OCI-M1 (cell line): Measurements from ENCODE around the gene NHLH2.

Source experiments
- DNase-seq: peaks from one replicate; lab custom pipeline; 2025; lab: John Stamatoyannopoulos, UW

The NHLH2 gene

DNA sequence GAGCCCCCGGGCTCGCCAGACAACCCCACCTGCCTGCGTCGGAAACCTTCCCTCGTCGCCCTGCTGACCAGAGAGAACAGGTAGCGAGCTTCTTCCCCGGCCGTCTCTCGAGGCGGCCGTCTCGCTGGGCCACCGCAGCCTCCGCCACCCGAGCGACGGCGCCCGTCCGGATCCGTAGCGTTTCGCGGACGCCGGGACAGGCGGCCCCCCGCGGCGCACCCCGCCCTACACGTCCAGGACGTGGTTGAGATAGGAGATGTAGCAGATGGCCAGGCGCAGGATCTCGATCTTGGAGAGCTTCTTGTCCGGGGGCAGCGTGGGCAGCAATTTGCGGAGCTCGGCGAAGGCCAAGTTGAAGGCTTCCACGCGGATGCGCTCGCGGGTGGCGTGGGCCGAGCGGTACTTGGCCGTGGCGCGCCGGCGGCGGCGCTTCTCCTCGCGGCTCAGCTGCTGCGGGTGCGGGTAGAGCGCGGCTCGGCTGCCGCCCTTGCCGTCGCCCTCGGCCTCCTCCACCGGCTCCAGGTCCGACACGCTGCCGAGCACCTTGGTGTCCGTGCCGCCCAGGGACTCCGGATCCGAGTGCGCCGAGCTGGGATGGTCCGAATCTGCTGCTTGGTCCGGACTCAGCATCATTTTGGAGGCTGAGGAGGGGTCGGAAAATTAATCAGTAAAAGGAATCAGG lies 3.0 kb downstream of the NHLH2 start:
- DNase-seq: no peak

DNA sequence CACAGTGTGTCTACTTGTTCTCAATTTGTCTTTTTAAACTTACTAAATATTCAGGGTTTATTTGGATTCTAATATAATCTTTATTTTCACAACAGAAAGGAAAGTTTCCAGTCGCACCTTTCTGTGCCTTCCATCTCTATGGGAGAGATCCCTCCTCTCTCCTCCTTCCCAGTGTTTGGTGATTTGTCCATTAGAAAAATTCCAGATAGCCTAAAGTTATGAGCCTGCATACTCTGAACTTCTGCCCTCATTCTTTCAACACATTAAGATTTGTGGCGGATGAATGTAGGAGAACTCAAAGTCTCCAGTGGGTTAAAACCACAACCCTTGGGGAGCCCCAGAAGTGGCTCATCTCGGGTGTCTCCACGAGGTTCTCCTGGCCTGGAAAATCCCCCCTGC lies 3.6 kb downstream of the NHLH2 start:
- no peak for DNase-seq

DNA sequence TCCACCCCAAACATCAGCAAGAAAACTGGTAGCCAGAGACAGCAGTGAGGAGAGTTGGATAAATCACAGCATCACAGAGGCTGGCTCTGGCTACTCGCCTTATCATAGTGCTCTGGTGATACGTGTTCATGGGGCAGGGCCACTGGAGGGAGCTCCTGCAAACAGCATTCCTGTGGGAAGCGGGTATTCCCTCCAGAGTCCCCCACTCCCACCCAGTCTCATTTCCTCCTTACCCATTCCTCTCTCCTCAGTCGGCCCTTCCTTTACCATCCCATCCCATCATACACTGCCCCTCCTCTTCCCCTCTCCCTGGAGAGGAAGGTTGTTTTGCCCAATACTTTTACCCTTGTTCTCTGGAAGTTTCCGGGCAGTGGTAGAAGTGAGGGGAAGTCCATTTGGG lies 7.1 kb downstream of the NHLH2 start:
- DNase-seq: no peak

DNA sequence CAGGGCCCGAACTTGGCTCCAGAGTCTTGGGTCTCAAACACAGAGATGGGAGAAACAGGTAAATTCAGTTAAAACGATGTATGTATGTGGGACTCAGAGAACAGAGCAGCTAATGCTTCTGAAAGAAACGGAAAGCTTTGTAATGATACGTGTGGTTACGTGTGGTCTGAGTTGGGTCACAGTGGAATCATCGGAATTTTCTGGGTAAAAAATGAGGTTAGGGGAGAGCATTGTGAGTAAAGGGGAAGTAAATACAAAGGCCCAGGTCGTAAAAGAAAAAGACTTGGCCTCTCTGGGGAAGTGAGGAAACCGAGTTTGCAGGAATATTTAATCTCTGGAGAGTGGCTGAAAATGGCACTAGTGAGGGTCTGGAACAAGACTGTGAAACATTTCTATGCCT lies 8.3 kb downstream of the NHLH2 start:
- no peak for DNase-seq

DNA sequence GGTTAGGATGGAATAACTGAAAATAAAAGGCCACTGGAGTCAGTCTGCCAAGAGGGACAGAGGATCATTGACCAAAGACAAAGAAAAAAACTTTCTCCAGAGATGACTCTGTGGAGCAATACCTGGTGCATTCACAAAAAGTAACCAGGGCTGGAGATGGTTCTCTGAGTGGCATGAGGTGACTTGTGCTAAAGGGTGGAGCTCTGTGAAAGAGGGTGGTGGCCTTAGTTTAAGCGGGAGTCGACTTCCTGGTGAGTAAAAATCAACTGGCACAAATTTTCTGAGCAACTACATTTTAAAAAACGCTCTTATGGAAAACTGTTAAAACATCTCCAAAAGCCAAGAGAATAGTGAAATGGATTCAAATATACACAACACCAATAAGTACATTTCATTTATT lies 10.0 kb downstream of the NHLH2 start:
- no peak for DNase-seq

DNA sequence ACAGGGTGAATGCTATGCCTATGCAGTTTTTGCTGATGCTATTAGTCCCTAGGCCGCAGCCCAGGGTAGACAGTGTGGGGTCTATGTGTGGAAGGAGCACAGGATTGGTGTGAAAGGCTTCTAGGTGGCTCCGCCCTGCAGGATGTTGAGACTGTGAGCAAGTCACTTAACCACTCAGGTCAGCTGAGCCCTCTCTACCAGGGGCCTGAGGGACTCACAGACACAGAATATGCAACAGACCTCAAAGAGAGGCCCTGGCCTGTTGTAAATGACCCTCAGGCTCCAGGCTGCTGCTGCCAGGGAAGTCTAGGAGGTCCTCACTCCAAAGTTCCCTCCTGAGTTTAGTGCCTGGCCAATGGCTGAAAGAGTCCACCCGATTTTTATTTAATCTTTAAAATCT lies 11.0 kb downstream of the NHLH2 start:
- DNase-seq: no peak

DNA sequence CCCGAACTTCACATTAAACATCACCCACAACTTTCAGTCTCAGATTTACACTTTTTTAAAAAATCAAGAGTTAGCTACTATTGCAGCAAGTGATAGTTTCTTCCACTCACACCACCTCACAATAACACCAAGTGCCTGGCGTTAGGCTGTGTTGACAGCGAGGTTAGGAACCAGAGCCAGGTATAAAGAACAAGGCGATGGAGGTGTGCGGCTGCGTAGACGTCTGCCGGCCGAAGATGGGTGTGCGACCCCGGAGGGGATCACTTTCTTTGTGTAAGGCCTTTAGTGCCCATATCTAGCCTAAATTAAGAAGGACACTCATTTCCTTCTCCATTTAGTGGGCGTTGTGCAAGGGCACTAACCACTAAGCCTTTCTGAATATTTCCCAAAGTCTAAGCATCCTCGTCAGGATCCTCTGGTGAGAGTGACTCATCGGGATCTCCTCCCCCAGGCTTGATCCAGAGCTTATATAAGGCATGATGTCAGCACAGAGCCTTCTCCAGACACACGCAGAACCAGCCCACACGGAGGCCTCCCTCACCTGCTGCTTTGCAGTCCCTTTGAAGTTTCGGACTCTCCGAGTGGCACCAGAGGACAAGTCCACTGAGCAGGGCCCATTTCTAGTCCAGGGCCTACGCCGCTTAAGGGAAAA lies 11.8 kb downstream of the NHLH2 start:
- no peak for DNase-seq

DNA sequence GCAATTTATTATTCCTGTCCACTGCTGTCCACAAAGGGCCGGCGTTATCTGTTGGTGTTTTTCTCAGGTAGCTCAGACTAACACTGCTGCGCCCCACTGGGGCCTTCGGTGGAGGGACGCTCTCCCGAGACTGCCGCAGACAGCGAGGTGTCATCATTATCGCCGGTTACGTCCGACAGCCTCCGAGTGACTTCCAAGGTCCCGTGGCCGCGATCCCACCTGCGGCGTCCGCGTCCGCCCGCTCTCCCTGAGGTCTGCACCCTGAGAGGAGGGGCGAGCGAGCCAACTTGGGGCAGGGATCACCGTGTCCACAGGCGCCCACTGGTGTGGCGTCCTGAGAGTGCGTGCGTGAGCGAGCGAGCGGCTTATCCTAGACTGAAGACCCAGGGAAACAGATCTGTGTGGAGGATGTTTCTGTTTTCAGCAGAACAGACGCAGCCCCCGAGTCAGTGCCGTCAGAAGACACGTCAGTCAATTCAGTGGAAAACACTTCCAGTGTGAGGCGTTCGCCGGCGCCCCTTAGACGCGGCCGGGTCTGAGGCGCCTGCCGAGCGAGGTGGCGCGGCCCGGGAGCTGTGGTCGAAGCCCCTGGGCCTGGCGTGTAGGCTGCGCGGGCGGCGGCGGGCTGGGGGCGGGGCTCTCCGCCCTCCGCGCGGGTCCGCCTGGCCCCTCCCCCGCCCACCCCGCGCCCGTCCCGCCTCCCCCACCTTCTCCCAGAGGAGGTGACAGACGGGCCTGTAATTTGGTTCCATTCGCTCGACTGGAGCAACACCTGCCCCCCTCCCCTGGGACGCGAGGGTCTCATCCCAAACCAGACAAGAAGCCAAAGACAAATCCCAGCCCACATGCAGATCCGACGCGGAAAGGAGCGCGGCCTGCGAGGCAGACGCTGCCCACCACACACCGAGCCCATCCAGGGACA lies 12.6 kb downstream of the NHLH2 start:
- peak; percentile 4 for DNase-seq

DNA sequence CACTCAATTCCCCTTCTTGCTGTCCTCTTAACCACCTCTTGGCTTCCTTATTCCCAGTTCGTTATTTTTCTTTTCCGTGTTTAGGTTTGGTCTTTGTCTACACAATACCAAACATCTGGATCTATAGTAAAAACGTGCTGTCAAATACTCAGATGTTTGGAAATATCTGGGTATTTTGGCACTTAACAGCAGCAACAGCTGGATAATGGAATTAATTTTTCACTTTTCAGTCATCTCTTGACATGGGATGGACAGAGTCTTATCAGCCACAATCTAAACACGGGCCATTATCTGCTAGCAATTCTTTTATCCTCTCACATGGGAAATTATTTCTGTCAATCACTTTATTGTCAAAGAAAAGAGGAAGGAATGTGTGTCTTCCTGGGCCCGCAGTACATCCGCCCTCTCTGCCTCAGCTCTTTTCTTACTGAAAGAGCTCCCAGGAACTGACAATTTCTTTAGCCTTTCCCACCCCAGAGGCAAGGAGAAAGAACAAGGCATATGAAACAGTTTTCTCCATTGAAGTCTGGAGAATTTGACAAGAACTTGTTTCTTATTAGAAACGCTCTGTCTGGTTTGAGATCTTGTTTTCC lies 13.4 kb downstream of the NHLH2 start:
- DNase-seq: no peak

DNA sequence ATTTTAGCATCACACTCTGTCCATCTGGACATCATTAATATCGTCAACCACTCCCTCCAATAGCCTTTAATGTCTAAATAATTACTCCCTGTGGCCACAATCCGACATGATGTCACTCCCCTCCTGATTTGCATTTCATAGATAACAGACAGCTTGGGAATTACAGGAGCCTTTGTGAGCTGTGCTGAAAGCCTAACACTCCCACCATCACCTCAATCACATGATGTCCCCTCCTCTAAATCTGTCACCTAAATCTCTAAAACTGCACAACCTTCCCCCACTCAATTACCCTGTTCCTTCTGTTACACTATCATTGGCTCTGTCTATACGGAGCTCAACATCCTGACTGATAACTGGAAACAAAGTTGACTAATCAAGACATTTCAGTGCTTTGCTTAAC lies 14.3 kb downstream of the NHLH2 start:
- DNase-seq: peak; percentile 6

DNA sequence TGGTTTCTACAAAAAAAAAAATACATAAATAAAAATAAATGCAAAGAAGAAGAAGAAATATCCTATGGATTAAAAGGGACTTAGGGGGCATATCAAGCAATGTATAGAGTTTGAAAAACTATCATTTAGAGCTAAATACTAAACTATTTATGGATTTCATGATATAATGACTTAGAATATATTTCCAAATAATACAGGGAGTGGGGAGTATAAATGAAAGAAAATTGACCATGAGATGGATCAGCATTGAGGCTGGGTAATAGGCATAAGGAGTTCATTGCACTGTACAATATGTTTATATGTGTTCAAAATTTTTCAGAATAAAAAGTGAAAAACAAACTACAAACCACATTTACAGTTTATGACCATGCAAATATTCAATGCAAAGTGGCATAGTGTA lies 18.8 kb downstream of the NHLH2 start:
- no peak for DNase-seq

DNA sequence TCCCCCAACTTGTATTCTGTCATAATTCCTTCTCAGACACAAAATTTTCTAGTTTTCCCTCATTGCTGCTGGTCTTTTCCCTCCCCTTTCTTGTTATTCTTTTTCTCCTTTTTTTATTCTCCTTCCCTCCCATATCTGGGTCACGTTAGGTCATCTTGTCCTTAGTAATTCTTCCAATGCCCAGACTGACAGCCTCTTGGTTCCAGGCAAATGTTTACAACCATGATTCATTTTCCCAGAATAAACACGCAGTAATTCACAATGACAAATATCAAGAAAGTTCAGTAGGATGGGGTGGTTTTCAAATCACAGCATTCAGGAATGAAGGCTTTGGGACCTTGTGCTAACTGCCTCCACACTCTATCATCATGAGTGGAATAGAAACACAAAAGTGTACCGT lies 25.2 kb downstream of the NHLH2 start:
- DNase-seq: no peak

DNA sequence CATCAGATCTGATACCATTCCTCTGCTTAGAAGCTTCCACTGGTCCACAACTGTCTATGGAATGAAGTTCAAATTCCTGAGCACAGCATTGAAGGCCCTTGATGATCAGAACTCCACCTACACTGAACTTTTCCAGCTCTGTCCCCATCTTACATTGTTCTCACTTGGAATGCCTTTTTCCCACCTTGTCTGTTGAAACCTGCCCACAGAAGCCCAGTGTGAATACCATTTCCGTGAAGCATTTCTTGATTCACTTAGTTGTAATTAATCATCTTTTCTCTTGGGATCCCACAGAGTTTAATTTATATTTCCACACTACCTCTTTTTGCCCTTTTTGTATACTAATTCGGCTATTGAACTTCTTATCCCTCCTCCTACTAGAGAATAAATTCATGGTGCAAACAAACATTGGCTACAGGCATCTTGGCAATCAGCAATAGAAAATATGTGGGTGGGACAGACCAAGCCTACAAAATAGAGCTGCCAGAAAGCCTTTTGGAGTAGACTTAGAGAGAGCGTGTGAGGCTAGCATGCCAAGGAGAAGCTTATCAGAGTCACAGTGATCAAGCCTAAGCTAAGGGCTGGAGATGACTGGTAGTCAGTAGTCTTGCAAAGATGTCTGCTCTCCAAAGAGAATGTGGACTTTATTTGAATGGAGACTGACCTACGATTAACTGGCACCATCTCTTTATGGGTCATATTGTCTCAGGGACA lies 26.1 kb downstream of the NHLH2 start:
- no peak for DNase-seq

DNA sequence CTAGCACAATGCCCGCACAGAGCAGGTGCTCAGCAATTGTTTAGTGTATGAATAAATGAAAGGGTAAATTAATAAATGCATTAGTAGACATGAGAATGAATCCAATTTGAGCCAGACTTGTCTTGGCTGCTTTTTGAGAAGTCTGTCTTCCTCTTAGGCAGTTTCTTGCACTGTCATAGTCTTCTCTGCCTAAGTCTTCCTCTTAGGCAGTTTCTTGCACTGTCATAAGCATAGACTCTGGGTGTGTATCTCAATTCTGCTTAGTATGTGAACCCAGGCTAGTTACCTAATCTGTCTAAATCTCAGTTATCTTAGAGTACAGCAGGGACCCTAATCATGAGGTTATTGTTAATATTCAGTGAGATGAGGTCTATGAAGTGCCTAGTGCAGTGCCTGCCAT lies 27.2 kb downstream of the NHLH2 start:
- peak; percentile 42 for DNase-seq

DNA sequence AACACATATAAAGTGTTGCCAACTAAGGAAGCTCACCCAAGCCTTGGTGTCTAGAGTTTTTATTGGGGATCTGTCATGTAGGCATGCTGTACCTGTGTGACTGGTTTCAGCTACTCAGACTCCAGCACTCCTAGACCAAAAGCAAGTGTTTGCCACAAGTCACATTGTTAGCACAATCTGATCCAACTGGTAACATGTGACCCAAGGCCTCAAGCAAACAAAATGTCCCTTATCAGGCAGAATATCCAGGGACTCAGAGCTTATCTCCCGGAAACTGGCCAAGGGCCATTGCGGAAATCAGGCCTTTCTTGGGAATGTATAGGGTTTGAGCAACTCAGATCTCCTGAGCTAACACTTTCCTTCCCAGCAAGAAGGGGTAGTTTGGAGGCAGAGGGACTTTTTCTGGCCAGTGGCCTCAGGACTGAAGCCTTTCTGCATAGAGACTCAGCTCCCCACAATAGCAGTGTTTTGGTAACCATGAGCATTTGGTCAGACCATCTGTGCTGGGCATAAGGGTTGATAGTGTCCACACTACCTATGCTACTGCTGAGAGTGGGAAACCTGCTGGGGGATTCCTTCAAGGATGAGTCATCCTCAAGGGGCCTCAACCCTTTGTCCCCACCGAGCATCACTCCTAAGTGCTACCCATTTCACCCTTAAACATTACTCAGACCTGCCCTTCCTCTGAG lies 29.6 kb downstream of the NHLH2 start:
- DNase-seq: peak; percentile 42

DNA sequence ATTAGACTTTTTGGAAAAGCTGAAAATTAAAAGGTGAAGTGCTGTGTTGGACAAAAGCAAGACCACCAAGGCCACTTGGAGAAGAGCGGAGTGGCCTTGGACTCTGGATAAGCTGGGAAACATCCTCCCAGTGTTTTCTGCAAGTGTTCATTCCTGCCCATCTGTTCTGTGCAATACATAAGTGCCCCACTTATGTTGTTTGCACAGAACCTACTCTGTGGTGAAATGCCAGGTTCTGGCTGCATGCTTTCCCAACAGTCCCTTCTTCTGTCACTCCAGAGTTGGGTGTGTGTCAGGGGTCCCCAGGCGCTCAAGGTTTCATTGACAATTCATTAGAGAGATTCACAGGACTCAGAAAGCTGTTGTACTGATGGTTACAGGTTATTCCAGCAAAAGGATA lies 30.3 kb downstream of the NHLH2 start:
- no peak for DNase-seq

DNA sequence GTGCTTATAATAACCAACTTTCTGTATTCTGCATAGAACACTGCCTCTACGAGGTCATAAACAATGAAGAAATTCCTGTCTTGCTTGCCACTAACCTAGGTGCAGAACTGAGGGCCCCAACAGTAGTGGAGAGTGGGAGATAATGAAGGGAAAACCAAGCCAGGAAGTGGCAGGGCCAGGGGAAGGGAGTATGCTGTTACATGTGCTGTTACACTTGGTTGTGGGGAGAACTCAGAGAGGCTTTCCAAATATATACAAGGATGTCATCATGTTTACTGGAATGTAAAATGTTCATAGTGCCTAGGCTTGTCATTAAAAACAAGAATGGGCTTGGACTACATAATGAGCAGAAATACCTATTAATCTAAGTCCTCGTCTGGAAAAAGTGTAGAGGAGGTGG lies 31.1 kb downstream of the NHLH2 start:
- DNase-seq: no peak

DNA sequence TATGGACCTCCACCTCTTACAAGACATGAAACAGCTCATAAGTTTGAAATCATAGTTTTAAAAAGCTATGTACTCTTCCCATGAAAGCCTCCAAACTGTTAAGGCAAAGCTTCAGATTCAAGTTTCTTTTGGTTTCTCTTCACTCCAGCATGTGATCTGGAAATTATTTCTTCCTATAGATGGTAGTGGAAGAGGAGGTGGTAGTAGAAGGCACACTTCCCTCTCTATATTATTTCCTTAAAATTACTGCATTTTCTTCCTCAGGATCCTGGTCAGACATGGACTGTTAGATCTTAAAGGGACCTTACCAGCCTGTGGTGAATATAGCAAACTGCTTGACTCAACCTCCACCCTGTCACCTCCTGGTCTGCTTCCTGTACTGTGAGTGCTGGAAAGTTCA lies 31.9 kb downstream of the NHLH2 start:
- no peak for DNase-seq

DNA sequence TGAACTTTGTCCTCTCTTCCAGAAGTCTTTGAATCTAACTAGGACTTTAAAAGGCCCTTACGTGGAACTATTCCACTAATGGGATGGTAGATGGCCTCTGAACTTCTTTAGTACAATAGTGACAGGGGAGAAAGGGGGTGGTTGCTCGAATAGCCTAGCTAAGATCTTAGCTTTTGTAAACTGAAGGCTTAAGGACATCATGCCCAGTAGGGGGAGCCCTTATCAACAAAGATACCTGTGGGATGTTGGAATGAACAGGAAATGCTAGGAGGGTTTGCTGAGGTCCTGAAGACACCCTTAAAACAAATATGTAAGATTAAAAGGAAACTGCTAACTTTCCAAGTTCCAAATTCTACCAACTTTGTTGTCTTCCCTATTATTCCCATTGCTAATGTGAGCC lies 33.2 kb downstream of the NHLH2 start:
- DNase-seq: peak; percentile 86

DNA sequence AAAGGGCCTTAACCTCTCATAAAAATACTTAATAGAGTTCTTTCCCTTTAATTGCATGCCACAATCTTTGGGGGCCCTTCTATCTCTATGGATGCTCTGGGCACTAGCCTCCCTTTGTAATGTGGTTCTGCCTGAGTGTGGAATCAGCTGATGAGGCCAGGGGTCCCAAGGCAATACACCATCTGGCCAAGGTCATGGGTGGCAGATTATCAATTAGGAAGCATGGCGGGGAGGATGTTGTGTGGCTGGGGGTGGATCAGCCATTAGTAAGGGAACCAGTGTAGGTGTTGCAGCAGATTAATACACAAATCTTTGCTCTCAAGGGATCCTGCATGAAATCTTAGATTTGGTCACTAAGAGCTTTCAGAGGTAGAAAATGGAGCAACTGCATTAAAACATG lies 35.3 kb downstream of the NHLH2 start:
- no peak for DNase-seq

DNA sequence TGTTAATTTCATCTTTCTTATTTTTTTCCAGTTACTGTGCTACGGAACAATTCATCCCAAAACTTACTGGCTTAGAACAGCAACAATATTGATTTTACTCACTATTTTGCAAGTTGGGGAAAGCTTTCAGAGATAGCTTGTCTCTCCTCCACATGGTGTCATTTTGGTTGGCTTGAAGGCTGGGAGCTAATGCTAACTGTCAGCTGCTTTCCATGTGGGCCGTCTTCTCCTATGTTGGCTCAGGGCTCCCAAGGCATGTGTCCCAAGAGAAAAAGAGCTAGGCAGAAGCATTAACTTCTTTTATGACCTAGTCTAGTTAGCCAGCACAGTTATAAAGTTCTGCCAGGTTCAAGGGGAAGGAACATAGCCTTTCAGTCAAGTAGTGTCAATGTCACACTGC lies 38.5 kb downstream of the NHLH2 start:
- no peak for DNase-seq
